Mesothelial cell of epicardium (in vitro differentiated cells): ENCODE measurements around the gene COL1A1. TPM values are rescaled to one million over a fixed set of nuclear protein-coding genes. Genes with fewer than 3 reads are reported as not detected.

ENCODE experiments used
- DNase-seq, 2 experiments: peaks; one replicate each; pipeline ENCODE4 v3.0.0; 2021; ENCODE audit warnings: low spot score in 2 of 2; ENCODE audit not compliant: unreplicated experiment in 2 of 2
- H3K27ac Mint-ChIP-seq: 2 replicates; pipeline ENCODE4 v1.8.0; 2021; ENCODE audit warnings: mixed read lengths
- H3K27me3 Mint-ChIP-seq: 2 replicates; pipeline ENCODE4 v1.8.0; 2021; ENCODE audit warnings: low read depth, mixed read lengths
- H3K36me3 Mint-ChIP-seq: 2 replicates; pipeline ENCODE4 v1.8.0; 2021; ENCODE audit warnings: mixed read lengths
- H3K4me1 Mint-ChIP-seq: 2 replicates; pipeline ENCODE4 v1.8.0; 2021; ENCODE audit warnings: mixed read lengths
- H3K4me3 Mint-ChIP-seq: 2 replicates; pipeline ENCODE4 v1.8.0; 2021; ENCODE audit warnings: mild to moderate bottlenecking, moderate library complexity, mixed read lengths
- H3K9me3 Mint-ChIP-seq: 2 replicates; pipeline ENCODE4 v1.8.0; 2021; ENCODE audit warnings: mixed read lengths
- CTCF ChIP-seq: fragments of 200-600 bp; sonication (generic); IDR thresholded peaks from one replicate; pipeline ENCODE4 v1.5.0; 2021; ENCODE audit warnings: antibody characterized with exemption; ENCODE audit not compliant: unreplicated experiment
- total RNA-seq: library from RNA; stranded (reverse); gene quantifications from 3 replicates; pipeline ENCODE4 v1.2.1, GENCODE V29; 2021

COL1A1 gene
- total RNA-seq, 1 donor from 2014 or later, result 3,972 TPM

- H3K9me3 Mint-ChIP-seq, result no peaks in the 10 kb centered on the region
- peak overlapping the region; percentile 29 for H3K4me3 Mint-ChIP-seq
- no peak for DNase-seq
- H3K27me3 Mint-ChIP-seq, result no peaks in the 10 kb centered on the region
- H3K4me1 Mint-ChIP-seq, result peaks cover 27% of the 10 kb centered on the region
- H3K36me3 Mint-ChIP-seq, result no peaks in the 10 kb centered on the region
- TF ChIP-seq CTCF, result no peak
- H3K27ac Mint-ChIP-seq, result peak overlapping the region; percentile 78
These were observed 46.8 kb downstream of the COL1A1 start for GRCh38 chr17:50154604-50155003.

DNA sequence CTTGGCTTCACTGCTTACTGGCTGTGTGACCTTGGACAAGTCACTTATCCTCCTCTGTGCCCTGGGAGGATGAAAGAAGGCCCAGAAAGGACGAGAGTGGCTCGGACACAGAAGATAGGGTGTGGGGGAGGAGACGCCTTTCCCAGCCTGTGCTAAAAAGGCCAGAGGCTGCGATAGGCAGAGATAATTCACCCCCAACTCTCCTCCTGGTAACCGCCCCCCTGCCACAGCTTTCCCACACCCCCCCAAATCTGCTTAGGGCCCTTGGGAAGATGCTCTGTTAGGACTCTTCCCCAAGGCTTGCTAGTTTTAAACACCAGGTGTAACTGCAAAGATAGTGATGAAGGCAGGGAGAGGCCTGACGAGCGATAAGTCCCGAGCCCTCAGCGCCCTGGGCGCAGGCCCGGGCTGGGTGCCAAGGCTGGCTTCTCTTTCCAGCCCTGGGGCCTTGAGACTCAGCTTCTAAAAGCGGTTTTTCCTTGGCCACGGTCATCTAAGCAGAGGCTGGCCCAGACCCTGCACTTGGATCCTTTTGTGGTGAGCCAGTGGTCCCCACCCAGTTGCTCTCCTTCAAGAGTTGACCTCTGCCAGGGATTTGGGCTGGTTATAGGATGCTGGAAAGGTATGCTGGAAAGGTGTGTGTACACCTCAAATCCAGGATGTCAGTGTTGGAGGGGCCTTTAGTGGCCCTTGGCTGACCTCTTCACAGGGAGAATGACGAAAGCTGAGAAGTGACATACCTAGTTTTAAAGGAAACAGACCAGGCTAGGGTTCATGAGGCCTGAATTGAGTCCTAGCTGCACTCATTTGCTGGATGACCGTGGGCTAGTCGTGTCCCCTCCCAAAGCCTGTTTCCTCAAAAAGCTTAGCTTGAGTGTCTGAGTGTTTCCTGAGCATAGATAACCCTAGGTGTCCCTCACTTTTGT, 47.5 kb downstream of the COL1A1 start:
- H3K27ac Mint-ChIP-seq, result peak overlapping the region; percentile 71
- H3K27me3 Mint-ChIP-seq, result no peaks in the 10 kb centered on the region
- DNase-seq, result no peak
- no peaks in the 10 kb centered on the region for H3K36me3 Mint-ChIP-seq
- H3K9me3 Mint-ChIP-seq, result no peaks in the 10 kb centered on the region
- no peak for TF ChIP-seq CTCF
- peaks cover 28% of the 10 kb centered on the region for H3K4me1 Mint-ChIP-seq
- H3K4me3 Mint-ChIP-seq, result no peak overlapping the region

- H3K36me3 Mint-ChIP-seq, result no peaks in the 10 kb centered on the region
- no peak for DNase-seq
- no peaks in the 10 kb centered on the region for H3K27me3 Mint-ChIP-seq
- no peak overlapping the region for H3K27ac Mint-ChIP-seq
- peak overlapping the region; percentile 78 for H3K4me3 Mint-ChIP-seq
- H3K4me1 Mint-ChIP-seq, result peaks cover 37% of the 10 kb centered on the region
- no peak for TF ChIP-seq CTCF
- H3K9me3 Mint-ChIP-seq, result no peaks in the 10 kb centered on the region
These were observed 48.7 kb downstream of the COL1A1 start for GRCh38 chr17:50152736-50153135.

GRCh38 chr17:50151937-50152547, 49.4 kb downstream of the COL1A1 start:
- Mint-ChIP-seq H3K27me3 (no peaks in the 10 kb centered on the region), H3K4me1 (peaks cover 44% of the 10 kb centered on the region), H3K4me3 (peak overlapping the region; percentile 78), H3K27ac (peak overlapping the region; percentile 91), H3K9me3 (no peaks in the 10 kb centered on the region), H3K36me3 (no peaks in the 10 kb centered on the region)
- TF ChIP-seq CTCF, result no peak
- DNase-seq, result peak in 1 of 2 experiments; percentile 61

DNA sequence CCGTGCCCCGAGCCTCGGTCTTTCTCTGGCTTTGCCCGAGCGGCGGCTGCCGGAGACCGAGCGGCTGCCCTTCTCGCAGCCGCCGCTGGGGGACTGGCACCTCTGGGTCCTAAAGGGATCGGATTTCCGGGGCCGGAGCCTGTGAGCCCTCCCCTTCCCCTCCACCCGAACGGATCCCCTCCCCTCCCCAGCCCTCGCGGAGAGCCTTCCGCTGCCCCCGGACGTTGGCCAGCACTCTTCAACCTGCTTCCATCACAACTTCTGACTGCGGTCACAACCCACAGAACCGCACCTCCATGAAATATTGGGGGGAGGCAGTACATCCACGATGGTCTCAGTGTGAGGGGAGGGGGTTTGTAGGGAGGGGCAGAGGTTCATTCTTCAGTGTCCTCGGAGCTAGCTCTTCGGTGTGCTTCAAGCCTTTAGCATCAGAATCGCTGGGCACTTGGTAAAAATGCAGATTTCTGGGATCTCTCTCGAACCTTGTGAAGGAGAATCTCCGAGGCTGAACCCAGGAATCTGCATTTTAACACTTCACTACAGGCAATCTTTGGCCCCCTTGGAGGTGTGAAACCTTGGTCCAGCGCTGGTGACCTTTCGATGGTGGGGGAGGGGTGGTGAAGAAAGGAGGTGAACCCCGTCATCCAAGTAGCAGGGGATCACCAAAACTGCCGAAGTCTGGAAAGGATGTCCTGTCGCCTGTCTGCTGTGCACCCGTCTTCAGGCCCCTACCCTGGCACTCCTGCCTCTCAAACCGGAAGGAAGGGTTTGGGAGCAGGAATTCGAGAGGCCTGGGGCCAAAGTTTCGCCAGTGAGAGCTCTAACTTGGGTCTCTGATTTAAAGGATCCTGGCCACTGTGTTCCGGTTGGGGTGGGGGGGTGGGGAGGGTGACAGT, 50.1 kb downstream of the COL1A1 start:
- H3K4me3 Mint-ChIP-seq, result peak overlapping the region; percentile 78
- TF ChIP-seq CTCF, result peak; percentile 64
- no peaks in the 10 kb centered on the region for H3K36me3 Mint-ChIP-seq
- no peaks in the 10 kb centered on the region for H3K27me3 Mint-ChIP-seq
- DNase-seq, result peak; percentile 77 to 86
- no peaks in the 10 kb centered on the region for H3K9me3 Mint-ChIP-seq
- H3K27ac Mint-ChIP-seq, result peak overlapping the region; percentile 94
- H3K4me1 Mint-ChIP-seq, result peaks cover 50% of the 10 kb centered on the region
